Measurements from ENCODE around the gene DMRTB1.

Gene DMRTB1

DNA sequence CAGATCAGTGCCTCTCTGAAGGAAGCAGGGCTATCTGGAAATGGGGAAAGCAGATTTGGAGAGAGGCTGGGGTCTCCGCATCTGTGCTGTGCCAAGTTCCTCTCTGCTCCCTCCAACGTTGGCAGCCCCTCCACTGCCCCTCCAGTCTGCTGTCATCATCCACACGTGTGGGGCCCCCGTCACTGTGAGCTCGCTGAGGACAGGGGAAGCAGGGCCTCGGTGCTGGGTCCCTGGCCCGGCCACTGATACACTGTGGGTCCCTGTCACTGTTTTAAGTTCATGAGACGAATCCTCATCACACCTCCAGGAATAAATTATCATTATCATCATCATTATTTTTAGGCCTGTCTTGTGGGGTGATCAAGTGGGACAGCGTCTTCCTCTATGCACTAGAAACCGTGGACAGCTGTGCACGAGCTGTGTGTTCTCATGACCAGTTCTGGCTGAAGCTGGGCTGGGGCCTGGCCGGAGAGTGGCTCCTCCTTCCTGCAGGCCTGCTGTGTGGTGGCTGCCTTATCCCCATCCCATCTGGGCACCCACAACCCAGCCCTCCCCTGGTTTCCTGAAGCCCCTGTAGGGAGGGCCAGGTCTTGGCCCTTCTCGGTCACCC is 52.2 kb downstream of the DMRTB1 start:
- no peak for DNase-seq

DNA sequence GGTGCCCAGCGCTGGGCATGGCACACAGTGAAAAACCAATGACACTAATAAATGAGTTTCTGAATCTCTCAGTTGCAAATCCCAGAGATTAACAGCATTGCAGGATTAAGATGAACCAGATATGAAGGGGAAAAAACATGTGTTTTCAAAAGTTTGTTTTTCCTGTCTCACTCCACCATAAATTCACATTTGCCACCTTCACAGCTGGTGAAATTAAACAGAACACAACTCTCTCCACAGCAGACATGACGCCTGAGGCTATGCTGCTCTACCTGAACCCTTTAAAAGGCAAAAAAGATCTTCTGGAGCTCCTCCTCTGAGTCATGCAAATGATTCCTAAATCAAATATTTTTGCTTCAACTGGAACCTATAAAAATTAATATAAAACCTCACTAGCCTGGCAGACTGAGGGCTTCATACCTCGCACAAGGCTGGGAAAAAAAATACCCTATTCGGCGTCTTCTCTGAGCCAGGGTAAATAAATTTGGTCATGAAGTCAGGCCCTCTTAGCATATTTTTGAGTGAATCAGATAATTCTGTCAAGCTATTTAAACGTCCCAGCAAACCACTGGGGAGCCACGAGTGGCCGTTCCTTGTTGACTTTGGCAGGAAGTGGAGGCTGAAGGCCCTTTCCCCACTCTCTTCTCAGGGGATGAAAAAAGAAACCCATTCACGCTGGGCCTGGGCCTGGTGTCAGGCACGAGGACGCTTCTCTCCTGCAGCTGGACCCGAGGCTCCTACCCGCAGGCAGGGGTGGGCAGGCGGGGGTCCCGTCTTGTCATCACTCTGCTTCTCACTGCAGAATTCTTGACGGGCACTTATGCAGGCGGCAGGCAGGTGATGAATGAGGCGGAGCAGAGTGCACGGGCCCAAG is 53.0 kb downstream of the DMRTB1 start:
- no peak for DNase-seq

DNA sequence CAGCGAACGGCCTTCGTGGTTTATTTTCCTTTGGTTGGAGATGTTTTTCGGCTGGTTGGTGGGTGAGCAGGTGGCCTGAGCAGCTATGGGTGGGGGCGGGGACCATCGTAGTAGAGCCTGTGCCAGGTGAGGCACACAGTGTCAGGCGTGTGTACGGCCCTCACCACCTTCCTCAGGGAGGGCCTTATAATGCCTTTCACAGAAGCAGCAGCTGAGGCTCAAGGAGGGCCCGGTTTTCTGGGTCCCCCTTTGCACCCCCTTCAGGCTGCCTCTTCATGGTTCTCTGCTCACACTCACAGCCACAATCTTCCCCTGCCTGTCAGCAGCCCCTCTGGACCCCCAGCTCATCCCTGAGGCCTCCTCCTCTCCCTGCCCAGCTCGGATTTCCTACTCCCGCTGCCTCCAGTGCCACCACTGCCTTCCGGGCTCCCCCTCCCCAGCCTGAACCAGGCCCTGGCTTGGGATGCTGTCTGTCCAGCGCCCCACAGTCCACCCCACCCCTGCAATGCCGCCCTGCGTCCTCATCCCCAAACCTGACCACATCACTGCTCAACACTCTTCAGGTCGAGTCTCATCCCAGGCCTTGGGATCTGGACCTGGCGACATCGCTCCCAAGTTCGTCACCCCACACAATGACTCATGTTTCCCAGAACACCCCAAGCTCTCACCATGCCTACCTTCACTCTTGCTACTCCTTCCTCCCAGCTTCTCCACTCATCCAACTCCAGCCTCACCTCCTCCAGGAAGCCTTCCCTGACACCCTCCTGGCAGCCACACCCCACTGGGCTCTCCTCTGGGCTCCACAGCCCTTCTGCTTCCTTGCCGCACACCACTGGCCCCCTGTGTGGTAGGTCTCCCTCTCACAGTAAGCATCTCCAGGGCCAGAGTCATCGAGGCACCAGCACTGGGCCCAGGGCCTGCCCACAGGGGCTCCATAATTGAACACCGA is 53.9 kb downstream of the DMRTB1 start:
- DNase-seq: no peak

DNA sequence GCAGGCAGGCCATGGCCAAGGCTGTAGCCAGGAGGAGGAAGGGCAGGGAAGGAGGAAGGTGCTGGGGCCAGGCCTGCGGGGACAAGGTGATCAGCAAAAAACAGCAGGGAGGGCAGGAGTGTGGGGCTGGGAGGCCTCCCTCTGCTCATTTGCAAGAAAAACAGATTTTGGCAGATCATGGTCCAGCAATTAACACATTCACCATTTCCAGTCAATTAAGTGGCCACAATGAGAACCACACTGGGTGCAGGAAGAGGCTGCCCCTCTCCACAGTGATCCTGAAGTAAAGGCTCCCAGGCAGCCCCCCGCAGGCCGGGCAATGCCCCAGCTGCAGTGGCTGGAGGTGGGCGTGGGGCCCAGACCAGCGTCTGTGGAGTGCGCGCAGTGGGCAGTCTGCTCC is 54.6 kb downstream of the DMRTB1 start:
- DNase-seq: no peak

DNA sequence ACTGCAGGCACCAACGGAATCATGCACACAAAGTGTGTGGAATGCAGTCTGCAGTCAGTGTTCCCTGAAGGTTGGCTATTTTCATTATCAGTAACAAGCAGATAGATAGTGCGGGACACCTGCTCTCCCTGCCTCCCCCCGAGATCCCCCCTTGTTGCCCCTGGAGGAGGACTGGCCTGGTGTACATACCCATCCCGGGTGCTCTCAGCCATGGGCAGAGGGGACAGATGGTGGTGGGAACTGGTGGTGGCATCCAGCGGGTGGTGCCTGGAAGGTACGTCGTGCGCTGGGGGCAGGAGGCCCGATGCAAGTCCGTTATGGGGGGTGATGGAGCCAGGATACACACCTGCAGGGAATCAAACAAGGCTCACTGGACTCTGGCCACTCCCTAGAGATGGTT is 55.2 kb downstream of the DMRTB1 start:
- no peak for DNase-seq

DNA sequence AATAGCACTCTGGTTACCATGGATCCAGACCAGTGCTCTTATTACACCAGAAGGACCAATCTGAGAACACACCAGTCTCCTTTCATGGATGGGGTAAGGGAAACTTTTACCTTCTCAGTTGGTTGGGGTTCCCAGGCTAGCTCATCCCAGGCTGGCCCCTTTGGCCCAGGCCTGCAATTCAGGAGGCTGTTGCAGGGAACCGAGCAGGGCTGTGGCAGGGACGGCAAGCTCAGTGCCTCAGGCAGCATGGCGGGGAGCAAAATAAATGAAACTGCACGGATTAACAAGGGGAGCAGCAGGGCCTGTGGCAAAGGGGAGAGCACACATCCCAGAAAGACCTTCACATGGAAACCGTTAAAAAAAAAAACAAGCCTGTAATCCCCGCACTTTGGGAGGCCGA is 57.0 kb downstream of the DMRTB1 start:
- DNase-seq: no peak
